Nephron (organoid): ENCODE measurements around the gene STX1A.

ENCODE experiments used
- H3K27ac Mint-ChIP-seq, 3 experiments: 2 replicates each; pipeline ENCODE4 v1.8.0; 2020; ENCODE audit warnings: mixed read lengths in 3 of 3, mild to moderate bottlenecking in 2 of 3, moderate library complexity in 1 of 3
- H3K27me3 Mint-ChIP-seq: 2 replicates; pipeline ENCODE4 v1.8.0; 2021; ENCODE audit warnings: low read depth, mild to moderate bottlenecking, moderate library complexity, mixed read lengths
- H3K36me3 Mint-ChIP-seq: 2 replicates; pipeline ENCODE4 v1.8.0; 2020; ENCODE audit warnings: low read depth, mixed read lengths
- H3K4me1 Mint-ChIP-seq: 2 replicates; pipeline ENCODE4 v1.8.0; 2020; ENCODE audit warnings: mixed read lengths
- H3K4me3 Mint-ChIP-seq, 3 experiments: 2 replicates each; pipeline ENCODE4 v1.8.0; 2020; ENCODE audit warnings: mild to moderate bottlenecking in 3 of 3, mixed read lengths in 3 of 3, moderate library complexity in 2 of 3
- H3K9me3 Mint-ChIP-seq: 2 replicates; pipeline ENCODE4 v1.8.0; 2020; ENCODE audit warnings: mixed read lengths
- CTCF ChIP-seq, 3 experiments: fragments of 200-600 bp; sonication (generic); IDR thresholded peaks; one replicate each; pipeline ENCODE4 v1.5.0; 2021; ENCODE audit warnings: antibody characterized with exemption in 3 of 3; ENCODE audit not compliant: unreplicated experiment in 3 of 3

STX1A gene

GRCh38 chr7:73741600-73741999 is 22.1 kb upstream of the STX1A start:
- Mint-ChIP-seq H3K4me1 (peaks cover 25% of the 10 kb centered on the region), H3K27ac (peak overlapping the region; percentile 92 to 98 (median 93)), H3K9me3 (no peaks in the 10 kb centered on the region), H3K27me3 (peaks cover 10% of the 10 kb centered on the region), H3K4me3 (peak overlapping the region; percentile 22 to 55 (median 38)), H3K36me3 (no peaks in the 10 kb centered on the region)
- no peak for TF ChIP-seq CTCF (IDR thresholded peaks at IDR 0.05; ENCODE audit: unreplicated experiment in 3 of 3)

- peak overlapping the region; percentile 70 to 85 (median 82) for H3K4me3 Mint-ChIP-seq
- H3K36me3 Mint-ChIP-seq, result no peaks in the 10 kb centered on the region
- peaks cover 19% of the 10 kb centered on the region for H3K4me1 Mint-ChIP-seq
- H3K9me3 Mint-ChIP-seq, result no peaks in the 10 kb centered on the region
- no peak for TF ChIP-seq CTCF (IDR thresholded peaks at IDR 0.05; ENCODE audit: unreplicated experiment in 3 of 3)
- peaks cover 10% of the 10 kb centered on the region for H3K27me3 Mint-ChIP-seq
- peak overlapping the region; percentile 75 to 98 (median 88) for H3K27ac Mint-ChIP-seq
Observed at GRCh38 chr7:73740771-73741170, 21.3 kb upstream of the STX1A start.

- H3K36me3 Mint-ChIP-seq, result no peaks in the 10 kb centered on the region
- H3K9me3 Mint-ChIP-seq, result no peaks in the 10 kb centered on the region
- no peak for TF ChIP-seq CTCF (IDR thresholded peaks at IDR 0.05; ENCODE audit: unreplicated experiment in 3 of 3)
- peaks cover 10% of the 10 kb centered on the region for H3K27me3 Mint-ChIP-seq
- peak overlapping the region; percentile 75 to 98 (median 88) for H3K27ac Mint-ChIP-seq
- peak overlapping the region; percentile 70 to 85 (median 82) for H3K4me3 Mint-ChIP-seq
- H3K4me1 Mint-ChIP-seq, result peaks cover 19% of the 10 kb centered on the region
Observed at GRCh38 chr7:73740212-73740611, 20.7 kb upstream of the STX1A start.

- peaks cover 10% of the 10 kb centered on the region for H3K27me3 Mint-ChIP-seq
- peak overlapping the region; percentile 94 to 96 (median 95) for H3K4me3 Mint-ChIP-seq
- no peak for TF ChIP-seq CTCF (IDR thresholded peaks at IDR 0.05; ENCODE audit: unreplicated experiment in 3 of 3)
- peaks cover 19% of the 10 kb centered on the region for H3K4me1 Mint-ChIP-seq
- no peaks in the 10 kb centered on the region for H3K9me3 Mint-ChIP-seq
- peak overlapping the region; percentile 76 to 97 (median 95) for H3K27ac Mint-ChIP-seq
- H3K36me3 Mint-ChIP-seq, result no peaks in the 10 kb centered on the region
Observed at GRCh38 chr7:73739387-73739767, 19.9 kb upstream of the STX1A start.

- no peak for TF ChIP-seq CTCF (IDR thresholded peaks at IDR 0.05; ENCODE audit: unreplicated experiment in 3 of 3)
- peak within 1 kb of the TSS; percentile 81 to 97 (median 95) for H3K27ac Mint-ChIP-seq
- no peaks in the 10 kb centered on the region for H3K9me3 Mint-ChIP-seq
- H3K36me3 Mint-ChIP-seq, result no peaks in the 10 kb centered on the region
- peaks cover 19% of the 10 kb centered on the region for H3K4me1 Mint-ChIP-seq
- peaks cover 7% of the 10 kb centered on the region for H3K27me3 Mint-ChIP-seq
- H3K4me3 Mint-ChIP-seq, result peak within 1 kb of the TSS; percentile 94 to 96 (median 95)
Observed at GRCh38 chr7:73738612-73739386, 19.3 kb upstream of the STX1A start, which contains the start of gene ABHD11. TSS of gene ABHD11 (minus strand) at chr7:73738802. CDS start at chr7:73738770, 32 bp downstream.

GRCh38 chr7:73738220-73738611 is 18.7 kb upstream of the STX1A start:
- peak overlapping the region; percentile 94 to 96 (median 95) for H3K4me3 Mint-ChIP-seq
- peaks cover 7% of the 10 kb centered on the region for H3K27me3 Mint-ChIP-seq
- H3K27ac Mint-ChIP-seq, result peak overlapping the region; percentile 81 to 95 (median 86)
- peaks cover 14% of the 10 kb centered on the region for H3K4me1 Mint-ChIP-seq
- H3K36me3 Mint-ChIP-seq, result no peaks in the 10 kb centered on the region
- no peak for TF ChIP-seq CTCF (IDR thresholded peaks at IDR 0.05; ENCODE audit: unreplicated experiment in 3 of 3)
- H3K9me3 Mint-ChIP-seq, result no peaks in the 10 kb centered on the region
